GM12874 (cell line): ENCODE data around the gene VGF.

ENCODE experiments used
- CTCF ChIP-seq: IDR thresholded peaks from 2 replicates; pipeline ENCODE4 v1.5.1; 2011; ENCODE audit warnings: low read depth, mild to moderate bottlenecking, control low read depth, low read length, moderate library complexity; ENCODE audit not compliant: insufficient read depth

Gene VGF

GRCh38 chr7:101179117-101179516 is 13.7 kb upstream of the VGF start:
- no peak for TF ChIP-seq CTCF

DNA sequence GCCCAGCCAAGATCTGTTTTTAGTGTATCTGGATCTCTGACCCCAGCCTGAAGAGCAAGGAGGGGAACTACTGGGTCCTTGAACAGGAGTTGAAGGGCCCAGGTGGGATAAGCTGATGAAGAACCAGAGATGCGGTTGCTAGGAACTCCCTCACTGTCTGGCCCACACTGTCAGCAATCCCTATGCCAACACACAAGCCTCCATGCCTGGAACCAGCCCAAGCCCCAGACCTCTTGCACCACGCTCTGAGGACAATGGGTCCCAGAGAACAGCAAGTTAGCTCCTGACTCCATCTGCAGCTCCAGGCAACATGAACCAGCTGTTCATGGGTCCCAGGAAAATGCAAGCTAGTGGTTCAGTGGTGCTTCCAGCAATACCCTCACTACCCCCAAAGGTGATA is 12.3 kb upstream of the VGF start:
- no peak for TF ChIP-seq CTCF

DNA sequence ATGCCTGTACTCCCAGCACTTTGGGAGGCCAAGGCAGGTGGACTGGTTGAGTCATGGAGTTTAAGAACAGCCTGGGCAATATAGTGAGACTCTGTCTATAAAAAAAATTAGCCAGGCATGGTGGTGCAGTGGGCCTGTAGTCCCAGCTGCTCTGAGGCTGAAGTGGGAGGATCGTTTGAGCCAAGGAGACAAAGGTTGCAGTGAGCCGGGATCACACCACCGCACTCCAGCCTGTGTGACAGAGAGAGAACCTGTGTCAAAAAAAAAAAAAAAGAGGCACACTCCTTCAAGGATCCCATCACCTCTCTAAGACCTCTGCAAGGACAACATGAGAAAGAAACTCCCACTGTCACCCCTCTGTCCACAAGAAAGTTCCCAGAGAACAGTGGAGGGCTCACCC is 10.3 kb upstream of the VGF start:
- no peak for TF ChIP-seq CTCF

GRCh38 chr7:101174322-101174854 is 9.0 kb upstream of the VGF start:
- no peak for TF ChIP-seq CTCF

DNA sequence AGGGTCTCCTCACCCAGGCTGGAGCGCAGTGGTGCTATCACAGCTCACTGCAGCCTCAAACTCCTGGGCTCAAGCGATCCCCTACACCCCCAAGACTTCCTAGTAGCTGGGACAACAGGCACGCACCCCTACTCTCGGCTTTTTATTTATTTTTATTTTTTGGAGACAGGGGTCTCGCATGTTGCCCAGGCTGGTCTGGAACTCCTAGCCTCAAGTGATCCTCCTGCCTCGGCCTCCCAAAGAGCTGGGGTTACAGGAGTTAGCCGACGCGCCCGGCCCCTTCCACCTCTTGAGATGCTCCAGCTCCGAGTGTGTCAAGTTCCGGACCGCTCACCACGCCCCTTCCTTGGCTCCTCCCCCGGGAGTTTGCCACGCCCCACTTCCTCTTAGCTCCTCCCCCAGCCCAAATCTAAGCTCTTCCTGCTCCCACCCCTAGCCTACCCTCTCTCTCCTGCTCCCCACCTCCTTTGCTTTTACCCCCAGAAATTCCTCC is 8.4 kb upstream of the VGF start:
- no peak for TF ChIP-seq CTCF

DNA sequence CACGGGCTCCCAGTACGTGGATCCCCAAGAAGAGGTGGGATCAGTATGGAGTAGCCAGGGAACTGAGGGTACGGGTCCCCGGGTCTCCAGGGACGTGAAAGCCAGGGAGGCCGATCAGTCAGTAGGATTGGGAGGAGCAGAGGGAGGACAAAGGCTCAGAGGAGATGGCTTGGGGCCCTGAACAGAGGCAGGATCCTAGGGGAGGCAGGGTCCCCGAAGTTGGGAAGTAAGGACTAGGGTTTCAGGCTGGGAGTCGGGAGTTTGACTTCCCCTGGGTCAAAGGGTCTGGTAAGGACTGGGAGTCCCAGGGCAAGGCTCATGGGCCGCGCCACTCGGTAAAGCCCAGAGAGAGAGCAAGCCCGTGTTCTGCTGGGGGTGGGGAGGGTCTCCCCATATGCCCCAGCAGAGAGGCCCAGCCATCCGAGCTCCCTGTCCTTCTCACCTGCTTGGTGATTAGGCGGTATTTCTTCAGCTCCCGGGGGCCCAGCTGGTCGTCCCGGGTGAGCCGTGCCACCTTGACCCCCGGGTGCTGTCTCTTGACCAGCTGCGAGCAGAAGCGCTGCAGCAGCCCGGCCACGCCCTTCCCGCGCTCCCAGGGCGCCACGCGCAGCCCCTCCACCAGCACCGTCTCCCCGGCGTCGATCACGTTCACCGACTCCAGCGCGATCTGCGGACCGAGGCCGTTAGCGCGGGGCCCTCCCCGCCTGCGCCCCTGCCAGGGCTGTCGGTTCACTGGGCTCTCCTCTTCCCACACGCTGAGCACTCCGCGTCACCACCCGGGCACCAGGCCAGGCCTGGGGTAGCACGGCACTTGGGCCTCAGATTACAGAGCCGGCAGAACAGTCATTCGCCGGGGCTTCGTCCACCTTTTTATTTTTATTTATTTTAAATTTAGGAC is 7.7 kb upstream of the VGF start:
- no peak for TF ChIP-seq CTCF

- no peak for TF ChIP-seq CTCF
These were observed 6.9 kb upstream of the VGF start for GRCh38 chr7:101172005-101172853.
